ENCODE results near the gene IGSF23. TPM values are rescaled to one million over a fixed set of nuclear protein-coding genes. Genes with fewer than 3 reads are reported as not detected.
A peak's percentile ranks its signal among the peaks of the same experiment; 100 is the strongest.

Gene IGSF23
- total RNA-seq, 1 donor from 2014 or later, result not detected

DNA sequence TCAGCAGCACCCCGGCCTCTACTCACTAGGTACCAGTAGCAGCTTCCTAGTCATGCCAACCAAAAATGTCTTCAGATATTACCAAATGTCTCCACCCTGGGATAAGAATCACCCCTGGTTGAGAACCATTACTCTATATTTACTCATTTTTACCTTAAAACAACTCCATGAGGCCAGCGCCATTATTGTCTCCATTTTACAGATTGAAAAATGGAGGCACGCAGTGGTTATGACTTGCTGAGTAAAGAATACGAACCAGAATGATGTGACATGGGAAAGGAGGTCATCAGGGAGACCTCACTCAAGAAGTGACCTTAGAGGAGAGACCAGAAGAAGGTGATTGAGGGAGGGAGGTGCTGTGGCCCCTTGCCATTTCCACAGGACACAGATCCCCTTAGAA lies 60.1 kb downstream of the IGSF23 start:
- Mint-ChIP-seq H3K27ac (ENCODE audit: unreplicated experiment) (no peak overlapping the region), H3K27me3 (ENCODE audit: low read depth) (no peaks in the 10 kb centered on the region), H3K36me3 (ENCODE audit: low read depth) (peaks cover 3% of the 10 kb centered on the region), H3K9me3 (ENCODE audit: low read depth) (no peaks in the 10 kb centered on the region), H3K4me1 (ENCODE audit: low read depth) (peaks cover 9% of the 10 kb centered on the region), H3K4me3 (ENCODE audit: unreplicated experiment) (no peak overlapping the region)
- TF ChIP-seq, protein P1, sequence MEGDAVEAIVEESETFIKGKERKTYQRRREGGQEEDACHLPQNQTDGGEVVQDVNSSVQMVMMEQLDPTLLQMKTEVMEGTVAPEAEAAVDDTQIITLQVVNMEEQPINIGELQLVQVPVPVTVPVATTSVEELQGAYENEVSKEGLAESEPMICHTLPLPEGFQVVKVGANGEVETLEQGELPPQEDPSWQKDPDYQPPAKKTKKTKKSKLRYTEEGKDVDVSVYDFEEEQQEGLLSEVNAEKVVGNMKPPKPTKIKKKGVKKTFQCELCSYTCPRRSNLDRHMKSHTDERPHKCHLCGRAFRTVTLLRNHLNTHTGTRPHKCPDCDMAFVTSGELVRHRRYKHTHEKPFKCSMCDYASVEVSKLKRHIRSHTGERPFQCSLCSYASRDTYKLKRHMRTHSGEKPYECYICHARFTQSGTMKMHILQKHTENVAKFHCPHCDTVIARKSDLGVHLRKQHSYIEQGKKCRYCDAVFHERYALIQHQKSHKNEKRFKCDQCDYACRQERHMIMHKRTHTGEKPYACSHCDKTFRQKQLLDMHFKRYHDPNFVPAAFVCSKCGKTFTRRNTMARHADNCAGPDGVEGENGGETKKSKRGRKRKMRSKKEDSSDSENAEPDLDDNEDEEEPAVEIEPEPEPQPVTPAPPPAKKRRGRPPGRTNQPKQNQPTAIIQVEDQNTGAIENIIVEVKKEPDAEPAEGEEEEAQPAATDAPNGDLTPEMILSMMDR (IDR thresholded peaks at IDR 0.05), result no peak
- no peak for DNase-seq (ENCODE audit: low spot score)

DNA sequence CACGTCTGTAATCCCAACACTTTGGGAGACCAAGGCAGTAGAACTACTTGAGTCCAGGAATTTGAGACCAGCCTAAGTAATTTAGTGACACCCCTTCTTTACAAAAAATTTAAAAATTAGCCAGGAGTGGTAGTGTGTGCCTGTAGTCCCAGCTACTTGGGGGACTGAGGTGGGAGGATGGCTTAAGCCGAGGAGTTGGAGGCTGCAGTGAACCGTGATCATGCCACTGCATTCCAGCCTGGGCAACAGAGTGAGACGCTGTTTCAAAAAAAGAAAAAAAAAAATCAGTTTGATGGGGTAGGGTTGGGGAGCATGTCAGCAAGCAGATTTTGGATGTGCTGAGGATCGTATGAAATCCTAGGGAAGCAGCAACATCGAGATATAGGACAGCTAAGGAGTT lies 62.2 kb downstream of the IGSF23 start:
- no peak overlapping the region for H3K4me3 Mint-ChIP-seq (ENCODE audit: unreplicated experiment)
- DNase-seq (ENCODE audit: low spot score), result no peak
- H3K4me1 Mint-ChIP-seq (ENCODE audit: low read depth), result peaks cover 9% of the 10 kb centered on the region
- H3K36me3 Mint-ChIP-seq (ENCODE audit: low read depth), result peaks cover 6% of the 10 kb centered on the region
- no peaks in the 10 kb centered on the region for H3K9me3 Mint-ChIP-seq (ENCODE audit: low read depth)
- TF ChIP-seq, protein P1 (IDR thresholded peaks at IDR 0.05), result no peak
- no peak overlapping the region for H3K27ac Mint-ChIP-seq (ENCODE audit: unreplicated experiment)
- no peaks in the 10 kb centered on the region for H3K27me3 Mint-ChIP-seq (ENCODE audit: low read depth)

DNA sequence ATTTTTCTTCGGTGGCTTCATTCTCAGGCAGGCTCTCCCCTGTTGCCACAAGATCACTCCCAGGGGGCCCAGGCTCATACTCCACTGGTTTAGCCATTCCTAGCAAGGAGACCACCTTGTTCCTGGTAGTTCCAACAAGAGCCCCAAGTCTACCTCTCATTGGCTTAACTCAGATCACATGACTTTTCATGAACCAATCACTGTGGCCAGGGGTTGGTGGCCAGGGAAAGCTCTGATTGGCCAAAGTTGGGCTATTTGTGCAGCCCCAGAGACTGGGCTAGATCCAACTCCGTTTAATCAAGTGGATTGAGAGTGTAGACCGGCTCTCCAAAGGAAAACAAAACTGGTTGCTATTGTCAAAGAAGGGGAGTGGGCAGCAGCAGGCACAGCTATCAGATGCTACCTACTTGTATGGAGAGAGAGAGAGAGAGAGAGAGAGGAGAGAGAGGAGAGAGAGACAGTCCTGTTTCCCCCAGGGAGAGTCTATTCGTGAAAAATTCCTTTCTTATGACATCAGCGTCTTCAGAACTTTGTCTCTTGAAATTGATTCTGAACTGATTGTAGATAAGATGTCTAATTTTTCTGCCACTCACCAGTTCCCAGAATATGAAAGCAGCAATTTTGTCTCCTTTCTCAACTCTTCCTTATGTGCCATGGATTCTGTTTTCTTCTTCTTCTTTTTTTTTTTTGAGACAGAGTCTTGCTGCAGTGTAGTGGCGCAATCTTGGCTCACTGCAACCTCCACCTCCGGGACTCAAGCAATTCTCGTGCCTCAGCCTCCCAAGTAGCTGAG lies 63.9 kb downstream of the IGSF23 start:
- Mint-ChIP-seq H3K36me3 (ENCODE audit: low read depth) (peaks cover 10% of the 10 kb centered on the region), H3K4me3 (ENCODE audit: unreplicated experiment) (no peak overlapping the region), H3K4me1 (ENCODE audit: low read depth) (peaks cover 9% of the 10 kb centered on the region), H3K27me3 (ENCODE audit: low read depth) (no peaks in the 10 kb centered on the region), H3K27ac (ENCODE audit: unreplicated experiment) (peak overlapping the region; percentile 88), H3K9me3 (ENCODE audit: low read depth) (no peaks in the 10 kb centered on the region)
- TF ChIP-seq, protein P1 (IDR thresholded peaks at IDR 0.05), result no peak
- DNase-seq (ENCODE audit: low spot score), result no peak

DNA sequence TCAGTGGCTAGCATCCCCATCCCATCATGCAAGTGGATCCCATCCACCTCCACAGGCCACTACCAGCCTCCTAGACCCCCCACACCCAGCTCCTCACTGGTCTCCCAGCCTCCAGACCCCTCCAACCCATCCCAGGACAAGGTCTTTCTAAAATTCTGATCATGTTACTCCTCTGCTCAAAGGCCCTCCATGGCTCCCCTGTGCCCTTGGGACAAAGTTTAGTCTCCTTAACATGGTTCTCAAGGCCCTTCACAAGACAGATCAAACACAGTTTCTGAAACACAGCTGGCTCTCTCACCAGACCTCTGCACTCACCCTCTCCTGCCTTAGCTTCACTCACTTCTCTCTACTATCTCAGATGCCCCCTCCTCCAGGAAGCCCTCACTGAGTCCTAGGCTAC lies 67.2 kb downstream of the IGSF23 start:
- no peak for DNase-seq (ENCODE audit: low spot score)
- no peak overlapping the region for H3K4me3 Mint-ChIP-seq (ENCODE audit: unreplicated experiment)

DNA sequence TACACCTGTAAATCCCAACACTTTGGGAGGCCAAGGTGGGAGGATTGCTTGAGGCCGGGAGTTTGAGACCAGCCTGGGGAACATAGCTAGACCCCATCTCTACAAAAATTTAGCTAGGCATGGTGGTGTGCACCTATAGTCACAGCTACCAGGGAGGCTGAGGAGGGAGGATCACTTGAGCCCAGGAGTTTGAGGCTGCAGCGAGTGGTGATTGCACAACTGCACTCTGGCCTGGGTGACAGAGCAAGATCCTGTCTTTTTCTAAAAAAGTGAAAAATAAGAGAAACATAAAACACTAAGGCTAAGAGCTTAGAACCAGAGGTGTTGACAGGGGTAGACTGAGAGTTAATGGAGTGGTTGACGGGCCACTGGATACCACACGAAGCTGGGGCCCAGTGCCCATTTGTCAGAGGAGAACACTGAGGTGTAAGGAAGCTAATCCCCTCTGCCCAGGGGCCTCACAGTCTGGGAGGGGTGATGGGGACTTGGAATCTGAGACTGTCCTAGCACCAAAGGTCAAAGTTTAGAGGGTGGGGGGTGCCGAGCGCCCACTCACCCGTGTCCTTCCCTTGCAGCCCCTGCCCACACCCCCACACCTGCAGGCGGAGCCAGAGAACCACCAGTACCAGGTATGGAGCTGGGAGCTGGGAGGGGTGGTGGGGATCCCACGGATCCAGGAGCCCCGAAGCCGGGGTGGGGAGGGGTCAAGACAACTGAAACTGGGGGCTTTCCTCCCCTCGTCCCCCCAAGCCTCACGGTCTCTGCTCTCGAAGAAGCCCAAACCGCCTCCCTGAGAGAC lies 68.8 kb downstream of the IGSF23 start:
- DNase-seq (ENCODE audit: low spot score), result no peak
- Mint-ChIP-seq H3K27me3 (ENCODE audit: low read depth) (no peaks in the 10 kb centered on the region), H3K27ac (ENCODE audit: unreplicated experiment) (no peak overlapping the region), H3K4me1 (ENCODE audit: low read depth) (peaks cover 23% of the 10 kb centered on the region), H3K4me3 (ENCODE audit: unreplicated experiment) (no peak overlapping the region), H3K36me3 (ENCODE audit: low read depth) (peaks cover 10% of the 10 kb centered on the region), H3K9me3 (ENCODE audit: low read depth) (no peaks in the 10 kb centered on the region)
- TF ChIP-seq, protein P1 (IDR thresholded peaks at IDR 0.05), result no peak

More for the DNA sequence above, 67.2 kb downstream of the IGSF23 start:
- peaks cover 22% of the 10 kb centered on the region for H3K4me1 Mint-ChIP-seq (ENCODE audit: low read depth)
- TF ChIP-seq, protein P1 (IDR thresholded peaks at IDR 0.05), result no peak
- peaks cover 13% of the 10 kb centered on the region for H3K36me3 Mint-ChIP-seq (ENCODE audit: low read depth)
- H3K27me3 Mint-ChIP-seq (ENCODE audit: low read depth), result no peaks in the 10 kb centered on the region
- no peak overlapping the region for H3K27ac Mint-ChIP-seq (ENCODE audit: unreplicated experiment)
- no peaks in the 10 kb centered on the region for H3K9me3 Mint-ChIP-seq (ENCODE audit: low read depth)

All from chondrocyte (in vitro differentiated cells).